ENCODE results near the gene MT1G.

- TF ChIP-seq CTCF (IDR thresholded peaks at IDR 0.05) (no peak), REST (IDR thresholded peaks at IDR 0.05; ENCODE audit: insufficient read depth in 1 of 2, low read depth in 2 of 2, low read length in 1 of 2) (no peak), POLR2AphosphoS5 (IDR thresholded peaks at IDR 0.05; ENCODE audit: low read depth, low read length) (no peak)
Measured at GRCh38 chr16:56702836-56703235, 35.0 kb upstream of the MT1G start.

Data from Panc1 (cell line).